ENCODE measurements around the gene DCST1.

The DCST1 gene

DNA sequence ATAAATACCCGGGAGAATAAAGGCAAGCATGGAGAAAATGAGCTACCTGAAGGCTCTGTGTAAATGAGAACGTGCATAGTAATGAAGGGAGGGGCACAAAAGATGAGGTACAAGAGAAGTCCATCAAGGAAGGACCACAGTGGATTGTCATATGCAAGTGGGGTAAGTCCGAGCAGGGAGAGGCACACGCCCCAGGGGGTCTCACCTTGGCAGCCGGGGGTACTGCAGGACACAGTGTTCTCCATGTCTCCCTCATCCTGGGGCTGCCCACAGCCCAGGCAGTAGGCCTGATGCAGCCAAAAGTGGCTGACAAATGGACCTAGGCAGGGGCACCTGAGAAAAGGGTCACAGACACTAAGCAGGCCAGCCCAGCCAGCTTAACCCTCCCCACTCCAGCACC, 10.0 kb upstream of the DCST1 start:
- Histone ChIP-seq H3K36me3 (ENCODE audit: insufficient read depth, low read length) (no peaks in the 10 kb centered on the region), H3K4me1 (ENCODE audit: insufficient read depth, low read length) (peaks cover 14% of the 10 kb centered on the region), H3K9me3 (ENCODE audit: low read length) (no peaks in the 10 kb centered on the region), H3K4me3 (ENCODE audit: low read length) (no peak overlapping the region), H3K27me3 (ENCODE audit: insufficient read depth, low read length) (no peaks in the 10 kb centered on the region), H2AFZ (ENCODE audit: low read depth, low read length) (no peak overlapping the region)

DNA sequence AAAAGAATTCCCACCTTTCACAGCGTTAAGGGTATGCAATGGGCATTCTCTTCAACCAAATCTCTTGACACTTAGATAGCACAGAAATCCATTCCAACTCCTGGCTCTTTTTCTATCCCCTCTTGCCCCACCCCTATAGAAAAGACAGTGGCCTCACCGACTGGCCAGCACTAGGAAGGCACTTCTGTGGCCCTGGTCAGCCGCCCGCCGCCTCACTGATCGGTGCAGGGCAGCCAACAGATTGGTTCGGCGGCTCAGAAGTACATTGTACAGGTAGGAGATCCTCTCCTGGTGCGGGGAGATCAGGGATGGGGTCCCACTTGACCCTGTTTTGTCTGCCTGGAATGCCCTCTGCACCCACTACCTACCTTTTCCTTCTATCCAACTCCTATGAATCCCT, 9.3 kb upstream of the DCST1 start:
- no peaks in the 10 kb centered on the region for H3K9me3 ChIP-seq (ENCODE audit: low read length)
- H3K4me3 ChIP-seq (ENCODE audit: low read length) = no peak overlapping the region
- no peak overlapping the region for H2AFZ ChIP-seq (ENCODE audit: low read depth, low read length)
- H3K36me3 ChIP-seq (ENCODE audit: insufficient read depth, low read length) = no peaks in the 10 kb centered on the region
- H3K4me1 ChIP-seq (ENCODE audit: insufficient read depth, low read length) = peaks cover 7% of the 10 kb centered on the region
- no peaks in the 10 kb centered on the region for H3K27me3 ChIP-seq (ENCODE audit: insufficient read depth, low read length)

DNA sequence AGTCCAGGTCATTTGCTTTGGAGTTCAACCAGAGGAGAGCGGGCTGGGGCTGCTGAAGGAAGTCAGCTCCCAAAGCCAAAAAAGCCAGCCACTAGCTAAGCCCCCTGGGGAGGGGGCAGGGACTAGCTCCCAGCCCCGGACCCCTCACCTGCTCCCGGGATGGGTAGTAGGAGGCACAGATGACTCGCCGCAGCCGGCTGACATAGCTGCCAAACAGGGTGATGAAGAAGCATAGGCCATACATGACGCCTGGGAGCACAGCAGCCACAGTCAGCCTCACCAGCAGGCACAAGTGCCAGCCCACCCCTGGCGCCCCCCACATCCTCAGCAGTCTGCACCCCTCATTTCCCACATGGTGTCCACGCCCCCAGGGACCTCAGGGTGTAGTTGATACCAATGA, 7.5 kb upstream of the DCST1 start:
- no peaks in the 10 kb centered on the region for H3K4me1 ChIP-seq (ENCODE audit: insufficient read depth, low read length)
- H3K27me3 ChIP-seq (ENCODE audit: insufficient read depth, low read length) = no peaks in the 10 kb centered on the region
- H3K36me3 ChIP-seq (ENCODE audit: insufficient read depth, low read length) = no peaks in the 10 kb centered on the region
- H3K9me3 ChIP-seq (ENCODE audit: low read length) = no peaks in the 10 kb centered on the region
- no peak overlapping the region for H3K4me3 ChIP-seq (ENCODE audit: low read length)
- H2AFZ ChIP-seq (ENCODE audit: low read depth, low read length) = no peak overlapping the region

DNA sequence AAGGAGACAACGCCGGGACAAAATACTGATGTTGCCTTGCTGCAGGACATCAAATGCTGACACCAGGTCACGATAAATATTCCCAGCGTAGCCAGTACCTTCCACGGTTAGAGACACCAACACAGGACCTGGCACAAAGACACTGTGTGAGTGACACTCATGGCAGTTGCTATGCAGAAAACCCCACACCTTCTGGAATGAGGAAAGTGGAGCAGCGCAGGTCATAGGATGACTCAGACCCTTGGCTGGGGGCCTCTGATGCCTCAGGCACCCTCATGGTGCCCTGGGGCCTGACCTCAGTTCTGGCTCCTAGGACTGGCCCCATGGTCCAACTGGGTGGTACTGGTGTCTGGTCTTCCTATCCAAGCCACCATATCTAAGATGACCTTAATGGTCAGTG, 7.0 kb upstream of the DCST1 start:
- Histone ChIP-seq H3K4me3 (ENCODE audit: low read length) (no peak overlapping the region), H2AFZ (ENCODE audit: low read depth, low read length) (no peak overlapping the region), H3K9me3 (ENCODE audit: low read length) (no peaks in the 10 kb centered on the region), H3K4me1 (ENCODE audit: insufficient read depth, low read length) (no peaks in the 10 kb centered on the region), H3K36me3 (ENCODE audit: insufficient read depth, low read length) (no peaks in the 10 kb centered on the region), H3K27me3 (ENCODE audit: insufficient read depth, low read length) (no peaks in the 10 kb centered on the region)

GRCh38 chr1:155029513-155030242, 3.9 kb upstream of the DCST1 start:
- Histone ChIP-seq H3K4me3 (ENCODE audit: low read length) (no peak overlapping the region), H2AFZ (ENCODE audit: low read depth, low read length) (no peak overlapping the region), H3K9me3 (ENCODE audit: low read length) (no peaks in the 10 kb centered on the region), H3K27me3 (ENCODE audit: insufficient read depth, low read length) (no peaks in the 10 kb centered on the region), H3K4me1 (ENCODE audit: insufficient read depth, low read length) (no peaks in the 10 kb centered on the region), H3K36me3 (ENCODE audit: insufficient read depth, low read length) (no peaks in the 10 kb centered on the region)

DNA sequence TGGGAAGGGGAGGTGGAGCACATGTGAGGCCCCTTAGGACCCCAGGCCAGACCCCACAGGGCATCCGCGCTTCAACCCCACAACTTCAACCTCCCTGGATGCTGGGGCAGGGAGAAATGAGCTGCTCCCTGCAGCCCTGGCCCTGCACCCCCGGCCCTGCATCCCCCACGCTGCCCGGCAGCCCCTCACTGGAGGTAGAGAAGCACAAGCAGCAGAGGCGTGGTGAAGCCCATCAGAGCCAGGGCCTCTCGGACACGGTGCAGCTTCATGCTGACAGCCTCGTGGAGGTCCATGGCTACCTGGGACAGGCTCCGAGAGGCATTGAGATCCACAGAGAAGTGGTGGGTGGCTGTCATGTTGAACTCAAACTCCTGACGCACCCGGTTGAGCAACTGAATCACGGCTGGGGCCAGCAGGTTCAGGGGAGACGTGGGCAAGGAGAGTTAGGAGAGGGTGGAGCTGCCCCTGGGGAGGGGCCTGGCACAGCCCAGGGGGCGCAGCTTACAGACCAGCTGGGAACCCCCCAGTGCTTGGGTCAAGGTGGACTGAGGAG, 3.3 kb upstream of the DCST1 start:
- Histone ChIP-seq H3K9me3 (ENCODE audit: low read length) (no peaks in the 10 kb centered on the region), H3K4me3 (ENCODE audit: low read length) (no peak overlapping the region), H2AFZ (ENCODE audit: low read depth, low read length) (no peak overlapping the region), H3K27me3 (ENCODE audit: insufficient read depth, low read length) (no peaks in the 10 kb centered on the region), H3K4me1 (ENCODE audit: insufficient read depth, low read length) (no peaks in the 10 kb centered on the region), H3K36me3 (ENCODE audit: insufficient read depth, low read length) (no peaks in the 10 kb centered on the region)

DNA sequence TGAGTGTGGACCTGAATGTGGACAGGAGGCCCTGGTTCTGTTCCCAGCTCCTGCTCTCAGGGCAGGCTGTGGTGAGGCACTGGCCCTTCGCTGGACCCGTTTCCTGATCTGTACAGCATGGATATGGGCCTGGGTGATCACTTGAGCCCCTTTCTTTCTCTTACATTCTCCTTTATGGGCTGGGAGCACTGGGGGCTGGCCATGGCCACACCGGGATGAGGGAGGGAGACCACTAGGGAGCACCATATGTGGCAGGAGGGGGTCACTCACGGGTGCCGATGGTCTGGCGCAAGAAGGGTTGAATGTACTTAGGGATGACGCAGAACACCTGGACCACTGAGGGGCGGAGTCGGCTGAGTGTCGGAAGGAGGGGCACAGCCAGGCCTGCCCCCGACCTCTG, 2.7 kb upstream of the DCST1 start:
- no peak overlapping the region for H2AFZ ChIP-seq (ENCODE audit: low read depth, low read length)
- H3K36me3 ChIP-seq (ENCODE audit: insufficient read depth, low read length) = no peaks in the 10 kb centered on the region
- no peaks in the 10 kb centered on the region for H3K4me1 ChIP-seq (ENCODE audit: insufficient read depth, low read length)
- no peaks in the 10 kb centered on the region for H3K27me3 ChIP-seq (ENCODE audit: insufficient read depth, low read length)
- no peak overlapping the region for H3K4me3 ChIP-seq (ENCODE audit: low read length)
- H3K9me3 ChIP-seq (ENCODE audit: low read length) = no peaks in the 10 kb centered on the region

- no peaks in the 10 kb centered on the region for H3K4me1 ChIP-seq (ENCODE audit: insufficient read depth, low read length)
- H3K36me3 ChIP-seq (ENCODE audit: insufficient read depth, low read length) = no peaks in the 10 kb centered on the region
- no peak overlapping the region for H2AFZ ChIP-seq (ENCODE audit: low read depth, low read length)
- H3K27me3 ChIP-seq (ENCODE audit: insufficient read depth, low read length) = no peaks in the 10 kb centered on the region
- no peak overlapping the region for H3K4me3 ChIP-seq (ENCODE audit: low read length)
- H3K9me3 ChIP-seq (ENCODE audit: low read length) = no peaks in the 10 kb centered on the region
Observed at GRCh38 chr1:155032886-155033285, 738 bp upstream of the DCST1 start.

GRCh38 chr1:155034318-155035208, 939 bp downstream of the DCST1 start:
- Histone ChIP-seq H3K9me3 (ENCODE audit: low read length) (no peaks in the 10 kb centered on the region), H3K27me3 (ENCODE audit: insufficient read depth, low read length) (no peaks in the 10 kb centered on the region)

GRCh38 chr1:155035936-155036335, 2.3 kb downstream of the DCST1 start:
- no peaks in the 10 kb centered on the region for H3K27me3 ChIP-seq (ENCODE audit: insufficient read depth, low read length)
- no peaks in the 10 kb centered on the region for H3K4me1 ChIP-seq (ENCODE audit: insufficient read depth, low read length)
- H2AFZ ChIP-seq (ENCODE audit: low read depth, low read length) = no peak overlapping the region
- no peaks in the 10 kb centered on the region for H3K9me3 ChIP-seq (ENCODE audit: low read length)
- no peaks in the 10 kb centered on the region for H3K36me3 ChIP-seq (ENCODE audit: insufficient read depth, low read length)
- no peak overlapping the region for H3K4me3 ChIP-seq (ENCODE audit: low read length)

More at GRCh38 chr1:155034318-155035208, 939 bp downstream of the DCST1 start:
- no peak overlapping the region for H2AFZ ChIP-seq (ENCODE audit: low read depth, low read length)
- H3K36me3 ChIP-seq (ENCODE audit: insufficient read depth, low read length) = no peaks in the 10 kb centered on the region
- no peak overlapping the region for H3K4me3 ChIP-seq (ENCODE audit: low read length)
- H3K4me1 ChIP-seq (ENCODE audit: insufficient read depth, low read length) = no peaks in the 10 kb centered on the region

- H3K9me3 ChIP-seq (ENCODE audit: low read length) = no peaks in the 10 kb centered on the region
- H3K4me1 ChIP-seq (ENCODE audit: insufficient read depth, low read length) = no peaks in the 10 kb centered on the region
- H3K4me3 ChIP-seq (ENCODE audit: low read length) = no peak overlapping the region
- H3K27me3 ChIP-seq (ENCODE audit: insufficient read depth, low read length) = no peaks in the 10 kb centered on the region
- H2AFZ ChIP-seq (ENCODE audit: low read depth, low read length) = no peak overlapping the region
- no peaks in the 10 kb centered on the region for H3K36me3 ChIP-seq (ENCODE audit: insufficient read depth, low read length)
Observed at GRCh38 chr1:155037043-155037442, 3.4 kb downstream of the DCST1 start.

DNA sequence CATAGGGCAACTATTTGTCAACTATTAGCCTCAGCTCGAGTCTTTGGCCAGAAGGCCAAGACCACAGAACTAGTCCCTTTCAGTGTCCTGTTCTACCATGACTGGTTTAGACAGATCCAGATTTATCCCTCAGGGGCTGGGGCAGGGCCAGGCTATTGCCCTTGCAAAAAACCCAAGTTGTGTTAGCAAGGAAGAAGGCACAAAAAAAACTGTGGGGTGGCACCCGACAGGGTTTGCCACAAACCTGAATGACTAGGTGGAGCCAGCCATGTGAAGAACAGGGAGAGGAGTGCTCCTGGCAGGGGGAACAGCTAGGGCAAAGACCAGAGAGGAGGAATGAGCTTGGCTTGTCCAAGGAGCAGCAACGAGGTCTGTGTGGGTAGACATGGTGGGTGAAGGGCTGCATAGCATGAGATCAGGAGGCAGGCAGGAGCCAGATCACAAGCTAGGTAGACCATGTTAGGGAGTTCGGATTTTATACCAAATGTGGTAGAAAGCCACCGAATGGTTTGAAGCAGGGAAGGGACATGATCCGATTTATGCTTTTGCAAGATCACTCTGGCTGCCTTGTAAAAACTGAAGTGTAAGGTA, 4.3 kb downstream of the DCST1 start:
- Histone ChIP-seq H3K9me3 (ENCODE audit: low read length) (no peaks in the 10 kb centered on the region), H2AFZ (ENCODE audit: low read depth, low read length) (no peak overlapping the region), H3K4me1 (ENCODE audit: insufficient read depth, low read length) (no peaks in the 10 kb centered on the region), H3K27me3 (ENCODE audit: insufficient read depth, low read length) (no peaks in the 10 kb centered on the region), H3K36me3 (ENCODE audit: insufficient read depth, low read length) (no peaks in the 10 kb centered on the region), H3K4me3 (ENCODE audit: low read length) (no peak overlapping the region)
